ENCODE measurements around the gene CCDC7. TPM values are rescaled to one million over a fixed set of nuclear protein-coding genes. Genes with fewer than 3 reads are reported as not detected.

The CCDC7 gene
- total RNA-seq, 1 experiment from 2014 or later: 6.0 TPM

- no peaks in the 10 kb centered on the region for H3K4me1 ChIP-seq (ENCODE audit: control insufficient read depth, insufficient read depth, low read length)
- 0 out of 2 replicates have a peak, but pooled peaks cover 3% of the 10 kb centered on the region for H3K9me3 ChIP-seq (ENCODE audit: control insufficient read depth, insufficient read depth, low read depth, low read length)
- ChIA-PET CTCF (no interaction called here), POLR2A (no interaction called here)
- in situ Hi-C loops (cut with HindIII; ENCODE audit: low pct_unique_long_range_greater_than_20kb, low sequenced_read_pairs): no loop called here
- no peak overlapping the region for H3K27ac ChIP-seq (ENCODE audit: low read length)
- TF ChIP-seq CTCF (IDR thresholded peaks at IDR 0.05): no peak
- no peak for TF ChIP-seq TCF7L2 (IDR thresholded peaks at IDR 0.05; ENCODE audit: low read depth, low read length)
- TF ChIP-seq POLR2AphosphoS5 (IDR thresholded peaks at IDR 0.05; ENCODE audit: low read depth, low read length): no peak
- BruUV-seq (replicated peaks): no TSS peak
- H3K4me3 ChIP-seq (ENCODE audit: low read depth in 2 of 2, low read length in 2 of 2): no peak overlapping the region
- H3K27me3 ChIP-seq (ENCODE audit: control insufficient read depth, insufficient read depth, low read length): no peaks in the 10 kb centered on the region
- no peaks in the 10 kb centered on the region for H3K36me3 ChIP-seq (ENCODE audit: control insufficient read depth, insufficient read depth, low read length)
- ATAC-seq: no peak
- DNase-seq (ENCODE audit: low read depth, low spot score): no peak
- intact Hi-C loops (cut with micrococcal nuclease; ENCODE audit: unreplicated experiment): no loop called here
Observed at GRCh38 chr10:32627183-32627582, 181.2 kb downstream of the CCDC7 start.

DNA sequence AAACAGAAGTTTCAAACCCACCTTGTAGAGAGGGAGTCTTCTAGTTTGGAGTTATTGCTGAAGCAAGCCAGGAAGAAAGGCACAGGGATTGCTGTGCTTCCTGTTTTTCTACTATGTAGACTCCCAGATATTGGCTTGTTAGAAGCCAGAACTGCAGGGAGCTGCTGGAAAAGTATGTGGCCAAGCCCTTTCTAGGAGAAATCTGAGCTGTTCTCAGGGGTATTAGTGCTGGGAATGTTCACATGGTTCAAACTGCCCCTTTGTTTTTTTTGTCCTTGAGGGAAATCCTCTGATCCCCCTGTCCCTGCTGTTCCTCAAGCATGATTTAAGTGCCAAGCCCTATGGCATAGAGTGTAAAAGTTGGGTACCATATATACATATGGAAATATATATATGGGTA lies 184.0 kb downstream of the CCDC7 start:
- POLR2A ChIA-PET: no interaction called here
- in situ Hi-C loops (cut with HindIII; ENCODE audit: low pct_unique_long_range_greater_than_20kb, low sequenced_read_pairs): no loop called here
- no TSS peak for BruUV-seq (replicated peaks)
- Histone ChIP-seq H3K36me3 (ENCODE audit: control insufficient read depth, insufficient read depth, low read length) (no peaks in the 10 kb centered on the region), H3K4me1 (ENCODE audit: control insufficient read depth, insufficient read depth, low read length) (no peaks in the 10 kb centered on the region), H3K9me3 (ENCODE audit: control insufficient read depth, insufficient read depth, low read depth, low read length) (0 out of 2 replicates have a peak, but pooled peaks cover 3% of the 10 kb centered on the region), H3K27ac (ENCODE audit: low read length) (no peak overlapping the region), H3K27me3 (ENCODE audit: control insufficient read depth, insufficient read depth, low read length) (no peaks in the 10 kb centered on the region), H3K4me3 (ENCODE audit: low read depth in 2 of 2, low read length in 2 of 2) (no peak overlapping the region)
- intact Hi-C loops (cut with micrococcal nuclease; ENCODE audit: unreplicated experiment): no loop called here
- DNase-seq (ENCODE audit: low read depth, low spot score) (no peak), ATAC-seq (no peak)
- TF ChIP-seq POLR2AphosphoS5 (IDR thresholded peaks at IDR 0.05; ENCODE audit: low read depth, low read length): no peak
- TF ChIP-seq, protein P1, sequence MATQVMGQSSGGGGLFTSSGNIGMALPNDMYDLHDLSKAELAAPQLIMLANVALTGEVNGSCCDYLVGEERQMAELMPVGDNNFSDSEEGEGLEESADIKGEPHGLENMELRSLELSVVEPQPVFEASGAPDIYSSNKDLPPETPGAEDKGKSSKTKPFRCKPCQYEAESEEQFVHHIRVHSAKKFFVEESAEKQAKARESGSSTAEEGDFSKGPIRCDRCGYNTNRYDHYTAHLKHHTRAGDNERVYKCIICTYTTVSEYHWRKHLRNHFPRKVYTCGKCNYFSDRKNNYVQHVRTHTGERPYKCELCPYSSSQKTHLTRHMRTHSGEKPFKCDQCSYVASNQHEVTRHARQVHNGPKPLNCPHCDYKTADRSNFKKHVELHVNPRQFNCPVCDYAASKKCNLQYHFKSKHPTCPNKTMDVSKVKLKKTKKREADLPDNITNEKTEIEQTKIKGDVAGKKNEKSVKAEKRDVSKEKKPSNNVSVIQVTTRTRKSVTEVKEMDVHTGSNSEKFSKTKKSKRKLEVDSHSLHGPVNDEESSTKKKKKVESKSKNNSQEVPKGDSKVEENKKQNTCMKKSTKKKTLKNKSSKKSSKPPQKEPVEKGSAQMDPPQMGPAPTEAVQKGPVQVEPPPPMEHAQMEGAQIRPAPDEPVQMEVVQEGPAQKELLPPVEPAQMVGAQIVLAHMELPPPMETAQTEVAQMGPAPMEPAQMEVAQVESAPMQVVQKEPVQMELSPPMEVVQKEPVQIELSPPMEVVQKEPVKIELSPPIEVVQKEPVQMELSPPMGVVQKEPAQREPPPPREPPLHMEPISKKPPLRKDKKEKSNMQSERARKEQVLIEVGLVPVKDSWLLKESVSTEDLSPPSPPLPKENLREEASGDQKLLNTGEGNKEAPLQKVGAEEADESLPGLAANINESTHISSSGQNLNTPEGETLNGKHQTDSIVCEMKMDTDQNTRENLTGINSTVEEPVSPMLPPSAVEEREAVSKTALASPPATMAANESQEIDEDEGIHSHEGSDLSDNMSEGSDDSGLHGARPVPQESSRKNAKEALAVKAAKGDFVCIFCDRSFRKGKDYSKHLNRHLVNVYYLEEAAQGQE (IDR thresholded peaks at IDR 0.05; ENCODE audit: insufficient read depth in 1 of 2, low read depth in 2 of 2, low read length in 1 of 2): no peak
- TF ChIP-seq SIN3A (IDR thresholded peaks at IDR 0.05; ENCODE audit: borderline replicate concordance, insufficient read depth, low read depth, low read length): no peak
- no peak for TF ChIP-seq TCF7L2 (IDR thresholded peaks at IDR 0.05; ENCODE audit: low read depth, low read length)
- no peak for TF ChIP-seq CTCF (IDR thresholded peaks at IDR 0.05)
- CTCF ChIA-PET: no interaction called here
